Keratinocyte (primary cell): Measurements from ENCODE around the gene PXDN.

Experiments
- EZH2 ChIP-seq: IDR thresholded peaks from one replicate; pipeline ENCODE4 v1.6.1; 2012; ENCODE audit warnings: inconsistent platforms, mild to moderate bottlenecking, low read length, moderate library complexity
- TF ChIP-seq, protein P1 (sequence below), 3 experiments: IDR thresholded peaks in 1 of 3; conservative IDR thresholded peaks in 1 of 3; optimal IDR thresholded peaks in 1 of 3; 2 replicates in 2 of 3; 3 replicates in 1 of 3; pipeline versions ENCODE3 to v1.5.1; 2011; ENCODE audit warnings: low read length in 3 of 3, mild to moderate bottlenecking in 3 of 3, moderate library complexity in 2 of 3, control low read depth in 1 of 3, inconsistent platforms in 1 of 3; ENCODE audit not compliant: insufficient read depth in 2 of 3; ENCODE audit errors: extremely low read depth in 1 of 3

DNA sequence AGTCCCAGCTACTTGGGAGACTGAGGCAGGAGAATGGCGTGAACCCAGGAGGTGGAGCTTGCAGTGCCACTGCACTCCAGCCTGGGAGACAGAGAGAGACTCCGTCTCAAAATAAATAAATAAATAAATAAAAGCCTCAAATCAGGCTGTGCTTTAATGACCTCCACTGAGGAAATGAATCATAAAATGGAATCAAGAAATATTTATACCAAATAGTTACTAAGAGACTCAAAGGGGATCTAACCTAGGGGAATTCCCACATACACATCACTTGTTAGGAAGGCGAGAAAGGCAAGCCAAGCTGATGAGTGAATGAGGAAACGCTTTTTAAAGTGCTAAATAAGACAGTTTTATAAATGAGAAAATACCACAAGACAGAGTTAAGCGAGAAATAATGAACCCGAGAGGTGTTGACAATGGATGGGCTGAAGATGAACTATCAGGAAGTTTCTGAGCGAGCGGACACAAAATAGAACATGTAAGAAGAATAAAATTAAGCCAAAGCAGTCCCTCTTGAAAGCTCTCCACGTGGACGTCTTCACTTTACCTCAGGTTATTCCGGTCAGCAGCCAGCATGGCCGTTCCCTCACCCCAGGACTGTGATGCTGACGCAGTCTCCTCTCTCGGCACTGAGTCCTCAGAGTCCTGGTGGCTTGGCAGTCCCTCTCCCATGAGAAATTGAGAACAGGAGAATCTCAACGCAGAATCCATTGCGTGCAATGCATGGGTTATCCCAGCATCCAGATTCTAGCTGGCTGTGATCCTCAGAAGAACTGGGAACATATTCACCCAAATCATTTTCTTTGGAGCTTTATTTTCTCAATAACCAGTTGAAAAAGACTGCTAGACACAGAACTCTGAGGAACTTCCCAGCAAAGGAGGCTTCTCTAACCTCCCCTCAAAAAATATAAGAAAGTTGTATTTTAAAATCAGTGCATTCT lies 22.3 kb downstream of the PXDN start:
- TF ChIP-seq, protein P1, sequence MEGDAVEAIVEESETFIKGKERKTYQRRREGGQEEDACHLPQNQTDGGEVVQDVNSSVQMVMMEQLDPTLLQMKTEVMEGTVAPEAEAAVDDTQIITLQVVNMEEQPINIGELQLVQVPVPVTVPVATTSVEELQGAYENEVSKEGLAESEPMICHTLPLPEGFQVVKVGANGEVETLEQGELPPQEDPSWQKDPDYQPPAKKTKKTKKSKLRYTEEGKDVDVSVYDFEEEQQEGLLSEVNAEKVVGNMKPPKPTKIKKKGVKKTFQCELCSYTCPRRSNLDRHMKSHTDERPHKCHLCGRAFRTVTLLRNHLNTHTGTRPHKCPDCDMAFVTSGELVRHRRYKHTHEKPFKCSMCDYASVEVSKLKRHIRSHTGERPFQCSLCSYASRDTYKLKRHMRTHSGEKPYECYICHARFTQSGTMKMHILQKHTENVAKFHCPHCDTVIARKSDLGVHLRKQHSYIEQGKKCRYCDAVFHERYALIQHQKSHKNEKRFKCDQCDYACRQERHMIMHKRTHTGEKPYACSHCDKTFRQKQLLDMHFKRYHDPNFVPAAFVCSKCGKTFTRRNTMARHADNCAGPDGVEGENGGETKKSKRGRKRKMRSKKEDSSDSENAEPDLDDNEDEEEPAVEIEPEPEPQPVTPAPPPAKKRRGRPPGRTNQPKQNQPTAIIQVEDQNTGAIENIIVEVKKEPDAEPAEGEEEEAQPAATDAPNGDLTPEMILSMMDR (optimal IDR thresholded peaks at IDR 0.05 in 1 of 3, IDR thresholded peaks at IDR 0.05 in 1 of 3, conservative IDR thresholded peaks at IDR 0.05 in 1 of 3; ENCODE audit: extremely low read depth in 1 of 3, insufficient read depth in 2 of 3, low read length in 3 of 3), result no peak
- no peak for TF ChIP-seq EZH2
